GM08714 (cell line): ENCODE results near the gene RORB.

Experiments used
- H3K4me3 ChIP-seq: fragments of 200-500 bp; sonication (Bioruptor generic); 2 replicates; pipeline ENCODE4 v1.5.1; 2014; ENCODE audit warnings: mild to moderate bottlenecking, low read length, inconsistent platforms
- ZNF274 ChIP-seq: IDR thresholded peaks from 2 replicates; pipeline ENCODE4 v1.6.1; 2012; ENCODE audit warnings: mild to moderate bottlenecking, low read depth, low read length

RORB gene

DNA sequence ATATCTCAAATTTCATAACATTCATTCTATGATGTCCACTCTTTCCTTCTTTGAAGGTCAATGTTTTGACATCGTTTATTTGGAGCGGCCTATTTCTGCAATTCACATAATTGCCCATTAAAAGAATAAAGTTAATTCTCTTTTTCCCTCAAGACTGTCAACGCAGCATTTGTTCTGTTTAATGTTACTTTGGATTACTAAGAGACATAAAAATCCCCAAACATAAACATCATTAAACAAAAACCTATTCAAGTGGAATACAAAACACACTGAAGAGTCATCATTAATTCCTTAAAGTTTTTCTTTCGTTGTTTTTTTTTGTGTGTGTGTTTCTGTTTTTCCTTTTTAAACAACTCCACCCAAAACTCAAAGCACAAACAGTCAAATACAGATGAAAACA lies 239.5 kb downstream of the RORB start:
- TF ChIP-seq ZNF274: no peak
- H3K4me3 ChIP-seq: no peak overlapping the region

DNA sequence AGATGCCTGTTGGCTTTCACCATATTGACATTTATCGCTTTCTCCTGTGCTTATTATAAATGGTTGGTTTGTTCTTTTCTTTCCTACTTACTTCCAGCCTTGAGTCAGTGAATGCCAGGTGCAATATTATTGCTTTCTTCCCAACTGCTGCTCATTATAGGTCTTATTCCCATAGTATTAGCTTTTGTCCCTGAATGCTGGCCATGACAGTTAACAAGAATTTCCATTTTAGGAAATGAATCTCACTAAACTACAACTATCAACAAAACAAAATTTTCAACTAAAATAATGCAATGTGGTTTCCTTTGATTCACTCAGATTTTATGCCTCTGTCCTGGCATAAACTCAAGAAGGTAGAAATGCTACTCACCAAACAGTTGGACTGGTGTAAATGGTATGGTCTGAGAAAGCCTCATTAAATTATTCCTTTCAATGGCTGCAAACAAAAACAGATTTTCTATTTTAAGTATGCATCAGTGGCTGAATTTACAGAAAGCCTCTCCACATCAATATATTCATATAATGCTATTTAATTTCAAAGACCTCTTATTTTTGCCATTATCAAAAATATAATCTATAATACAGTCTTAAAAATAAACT lies 245.2 kb downstream of the RORB start:
- no peak for TF ChIP-seq ZNF274
- H3K4me3 ChIP-seq: no peak overlapping the region
